NCI-H1930 (cell line): ENCODE data around the gene IDH3A.

Source experiments
- DNase-seq, 2 experiments: peaks; one replicate each; lab custom pipeline; 2025; lab: John Stamatoyannopoulos, UW

Gene IDH3A

GRCh38 chr15:78203346-78204225, 54.4 kb downstream of the IDH3A start:
- DNase-seq, result no peak

- DNase-seq, result no peak
These were observed 55.5 kb downstream of the IDH3A start for GRCh38 chr15:78204351-78205309.

- no peak for DNase-seq
These were observed 56.2 kb downstream of the IDH3A start for GRCh38 chr15:78205337-78205736.

GRCh38 chr15:78205856-78206255, 56.7 kb downstream of the IDH3A start:
- DNase-seq, result no peak

- no peak for DNase-seq
These were observed 57.4 kb downstream of the IDH3A start for GRCh38 chr15:78206326-78207109.

GRCh38 chr15:78207110-78207458, 57.9 kb downstream of the IDH3A start:
- no peak for DNase-seq

GRCh38 chr15:78207641-78208340, 58.6 kb downstream of the IDH3A start:
- no peak for DNase-seq

GRCh38 chr15:78208341-78208844, 59.2 kb downstream of the IDH3A start:
- DNase-seq, result no peak

- DNase-seq, result no peak
These were observed 59.9 kb downstream of the IDH3A start for GRCh38 chr15:78208887-78209645.

GRCh38 chr15:78209646-78210348, 60.6 kb downstream of the IDH3A start:
- no peak for DNase-seq

- no peak for DNase-seq
These were observed 61.2 kb downstream of the IDH3A start for GRCh38 chr15:78210349-78210717.

GRCh38 chr15:78211189-78211921, 62.2 kb downstream of the IDH3A start:
- DNase-seq, result no peak

- DNase-seq, result no peak
These were observed 62.8 kb downstream of the IDH3A start for GRCh38 chr15:78212008-78212407.

GRCh38 chr15:78212546-78213424, 63.6 kb downstream of the IDH3A start:
- DNase-seq, result no peak

GRCh38 chr15:78213425-78213750, 64.2 kb downstream of the IDH3A start:
- no peak for DNase-seq

- DNase-seq, result no peak
These were observed 64.8 kb downstream of the IDH3A start for GRCh38 chr15:78213956-78214355.

- DNase-seq, result no peak
These were observed 67.3 kb downstream of the IDH3A start for GRCh38 chr15:78216276-78217104.
